GM21619 (cell line): ENCODE data around the gene LYPD5.

Experiments used
- ATAC-seq: cut with Tn5 transposase; IDR thresholded peaks from one replicate; pipeline ENCODE4 v1.9.1; 2021; ENCODE audit not compliant: unreplicated experiment

LYPD5 gene

DNA sequence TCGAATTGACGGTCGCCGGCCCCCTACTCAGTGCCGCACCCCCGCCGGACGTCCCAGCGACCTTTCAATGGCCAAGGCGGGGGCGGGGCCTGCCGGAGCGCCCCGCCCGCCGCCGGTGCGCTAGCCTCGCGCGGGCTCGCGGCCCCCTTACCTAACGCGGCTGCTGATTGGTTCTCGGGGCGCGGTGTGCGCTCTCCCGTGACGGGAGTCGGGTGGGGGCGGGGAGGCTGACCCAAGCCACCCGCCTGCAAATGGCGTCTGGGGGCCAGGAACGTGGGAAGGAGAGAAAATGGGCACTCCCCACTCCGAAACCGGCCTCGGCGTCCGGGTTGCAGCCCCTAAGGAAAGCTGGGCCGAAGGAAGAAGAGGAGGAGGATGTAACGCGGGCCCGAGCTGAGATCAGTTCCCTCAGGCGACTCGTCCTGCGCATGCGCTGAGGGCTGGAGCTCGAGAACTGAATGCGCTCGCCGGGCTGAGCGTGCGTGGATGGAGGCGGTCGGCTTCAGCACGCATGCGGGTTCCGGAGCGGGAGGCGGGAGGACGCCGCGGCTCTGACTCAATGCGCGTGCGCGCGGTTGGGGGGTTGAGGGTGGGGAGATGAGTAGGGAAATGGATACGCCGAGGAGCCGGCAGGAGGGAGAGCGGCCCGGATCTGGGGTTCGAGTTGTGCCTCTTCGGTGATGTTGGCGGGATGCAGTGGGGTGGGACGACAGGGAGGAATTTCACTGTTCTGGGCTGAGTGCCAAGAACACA is 47.6 kb downstream of the LYPD5 start, which contains the start of gene SMG9:
SMG9 (minus strand) TSS at position 460 of the 753 bp plus-strand sequence. CDS start 4,221 bp downstream, outside the sequence.
- ATAC-seq, result peak; percentile 50

DNA sequence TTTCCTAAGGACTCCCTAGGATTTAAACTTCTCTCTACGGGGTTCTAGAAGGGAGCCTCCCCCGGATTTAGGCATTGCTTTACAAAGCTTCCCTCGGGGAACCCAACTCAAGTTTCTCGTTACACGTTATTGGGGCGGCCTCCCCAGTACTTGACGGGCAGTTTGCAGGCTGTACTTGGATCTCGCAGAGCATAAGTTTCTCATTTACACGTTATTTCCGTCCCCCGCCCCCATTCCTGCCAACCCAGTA is 48.1 kb downstream of the LYPD5 start:
- no peak for ATAC-seq

DNA sequence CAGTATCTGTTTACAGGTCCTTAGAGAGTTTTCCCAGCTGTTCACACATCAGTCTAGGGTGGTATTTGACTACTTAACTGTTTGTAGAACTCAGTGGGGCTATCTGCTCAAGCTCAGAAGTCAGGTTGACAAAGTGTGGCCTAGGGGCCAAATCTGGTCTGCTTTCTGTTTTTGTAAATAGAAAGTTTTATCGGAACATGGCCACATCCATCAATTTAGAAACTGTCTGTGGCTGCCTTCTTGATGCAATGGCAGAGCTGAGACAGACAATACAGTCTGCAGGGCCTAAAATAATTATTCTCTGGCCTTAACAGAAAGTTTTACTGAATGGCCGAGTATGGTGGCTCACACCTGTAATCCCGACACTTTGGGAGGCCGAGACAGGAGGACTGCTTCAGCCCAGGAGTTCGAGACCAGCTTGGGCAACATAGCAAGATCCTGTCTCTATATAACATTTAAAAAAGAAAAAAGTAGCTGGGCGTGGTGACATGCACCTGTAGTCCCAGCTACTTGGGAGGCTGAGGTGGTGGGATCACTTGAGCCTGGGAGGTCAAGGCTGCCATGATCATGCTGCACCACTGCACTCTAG is 49.9 kb downstream of the LYPD5 start:
- no peak for ATAC-seq

DNA sequence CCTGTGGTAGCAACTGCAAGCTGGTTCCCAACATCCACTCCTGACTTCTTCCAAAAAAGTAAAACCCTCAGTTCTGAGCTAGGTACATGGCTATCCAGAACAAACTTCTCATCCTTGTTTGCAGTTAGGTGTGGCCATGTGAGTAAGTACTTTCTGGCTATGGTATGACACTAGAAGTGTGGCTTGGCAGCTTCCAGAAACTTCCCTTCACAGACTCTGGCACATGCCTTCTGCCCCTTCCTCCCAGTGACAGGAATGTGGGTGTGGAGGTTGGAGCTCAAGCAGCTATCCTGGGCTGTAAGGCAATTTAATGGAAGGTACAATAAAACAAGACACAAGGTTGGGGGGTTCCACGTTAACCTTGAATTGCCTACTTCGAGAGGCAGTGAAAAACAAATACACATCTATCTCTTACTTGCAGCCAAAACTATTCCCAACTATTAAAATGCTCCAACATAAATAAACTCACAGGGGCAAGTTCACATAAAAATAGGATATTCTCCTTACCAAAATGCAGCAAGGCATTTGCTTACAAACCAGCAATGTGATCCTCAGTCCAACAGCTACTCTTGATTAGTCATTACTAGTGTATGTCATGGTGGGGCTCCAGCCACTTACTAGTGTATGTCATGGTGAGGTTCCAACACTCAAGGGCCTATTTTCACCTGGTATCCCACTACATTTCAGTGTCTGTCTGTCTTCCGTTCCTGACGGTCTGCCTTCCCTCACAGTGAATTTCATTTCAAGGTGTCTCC is 50.6 kb downstream of the LYPD5 start:
- no peak for ATAC-seq

DNA sequence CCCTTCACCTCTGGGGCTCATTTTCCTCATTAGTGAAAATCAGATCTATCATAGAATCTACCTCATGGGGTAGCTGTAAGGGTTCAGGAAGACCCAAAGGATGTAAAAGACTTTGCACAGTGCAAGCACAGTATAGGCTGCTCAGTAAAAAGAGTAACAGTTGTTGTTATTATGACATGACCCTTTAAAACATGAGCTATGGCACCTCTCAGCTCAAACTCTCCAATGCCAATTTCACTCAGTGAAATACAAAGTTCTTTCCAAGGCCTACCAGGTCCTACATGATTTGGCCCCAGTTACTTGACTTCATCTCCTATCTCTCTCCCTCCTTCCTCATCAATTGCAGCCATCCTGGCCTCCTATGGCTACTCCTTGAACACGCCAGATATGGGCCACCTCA is 52.3 kb downstream of the LYPD5 start:
- ATAC-seq, result no peak

DNA sequence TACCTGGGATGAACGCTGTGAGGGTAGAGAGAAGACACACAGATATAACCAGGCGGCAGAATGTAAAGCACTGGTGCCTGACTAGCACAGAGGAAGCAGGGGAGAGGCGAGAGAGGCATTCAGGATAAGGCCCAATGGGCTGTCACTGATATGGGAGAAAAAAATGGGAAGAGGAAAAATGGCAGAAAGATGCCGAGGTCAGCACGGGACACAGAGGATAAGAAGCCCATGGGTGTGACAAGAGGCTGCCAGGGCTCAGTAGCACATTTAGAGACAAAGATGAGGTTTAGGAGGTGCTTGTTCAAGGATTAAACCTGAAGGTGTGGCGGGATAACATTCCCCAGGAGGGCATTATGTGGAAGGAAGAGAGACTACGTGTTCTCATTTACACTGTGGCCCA is 53.1 kb downstream of the LYPD5 start:
- no peak for ATAC-seq

DNA sequence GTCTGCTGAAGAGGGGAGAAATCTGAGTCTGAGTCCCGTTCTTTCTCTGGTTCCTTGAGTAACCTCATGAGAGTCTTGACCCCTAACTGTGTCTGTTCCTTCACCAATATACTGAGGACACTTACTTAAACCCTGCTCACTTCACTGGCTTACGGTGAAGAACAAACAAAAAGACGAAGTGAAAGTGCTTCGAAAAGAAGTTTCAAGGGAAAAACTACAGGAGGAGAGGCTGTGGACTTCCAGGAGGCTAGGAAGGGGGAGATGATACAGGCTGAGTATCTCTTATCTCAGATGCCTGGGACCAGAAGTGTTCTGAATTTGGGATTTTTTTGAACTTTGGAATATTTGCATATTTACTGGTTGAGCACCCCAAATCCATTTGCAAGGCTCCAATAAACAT is 53.6 kb downstream of the LYPD5 start:
- no peak for ATAC-seq

DNA sequence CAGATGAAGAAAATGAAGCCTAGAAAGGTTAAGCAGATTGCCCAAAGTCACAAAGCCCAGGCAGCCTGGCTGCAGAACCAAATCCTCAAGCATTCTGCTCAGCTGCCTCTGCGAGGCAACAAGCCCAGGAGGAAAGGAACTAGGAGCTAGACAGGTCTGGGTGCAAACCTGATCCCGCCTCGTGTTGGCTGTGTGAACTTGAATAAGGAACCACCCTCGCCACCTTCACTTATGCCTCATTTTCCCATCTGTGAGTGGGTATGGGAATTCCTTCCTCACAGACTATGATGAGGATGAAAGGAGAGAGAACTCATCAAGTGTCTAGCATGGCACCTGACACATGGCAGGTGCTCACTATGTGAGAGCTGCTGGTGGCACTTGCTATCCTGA is 54.0 kb downstream of the LYPD5 start:
- no peak for ATAC-seq

DNA sequence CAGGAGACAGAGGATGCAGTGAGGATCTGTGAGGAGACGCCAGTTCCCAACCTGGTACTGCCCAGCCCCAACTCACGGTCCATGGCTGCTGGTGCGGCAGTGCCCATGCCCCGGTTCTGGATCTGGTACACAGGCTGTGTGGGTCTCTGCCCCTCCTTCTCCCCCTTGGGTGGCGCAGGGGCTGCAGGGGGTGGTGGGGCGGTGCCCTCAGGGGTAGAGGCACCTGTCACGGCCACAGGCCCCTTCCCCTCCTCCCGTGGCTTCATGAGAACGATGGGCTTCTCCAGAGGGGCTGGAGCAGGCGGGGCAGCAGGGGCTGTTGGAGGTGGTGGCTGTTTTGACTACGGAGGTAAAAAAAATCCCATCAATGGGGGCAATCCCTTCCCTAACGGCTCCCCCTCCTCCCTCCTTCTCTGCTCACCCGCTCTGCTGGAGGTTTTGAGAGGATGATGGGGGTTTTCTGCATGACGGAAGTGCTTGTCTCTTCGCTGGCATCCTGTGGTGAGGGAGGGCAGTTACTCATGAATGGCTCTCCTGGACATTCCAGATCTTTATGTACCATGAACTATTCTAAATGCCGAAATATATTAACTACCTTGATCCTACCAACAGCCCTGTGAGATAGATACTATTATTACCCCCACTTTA is 54.6 kb downstream of the LYPD5 start:
- ATAC-seq, result no peak
